WTC11 (cell line): ENCODE data around the gene ADIPOR2. TPM values are rescaled to one million over a fixed set of nuclear protein-coding genes. Genes with fewer than 3 reads are reported as not detected.

ENCODE experiments used
- ATAC-seq: fragments of 200-7000 bp; cut with Tn5 transposase; 2 replicates; pipeline ENCODE4 v1.10.0; 2021; ENCODE audit warnings: mild to moderate bottlenecking, moderate library complexity
- CTCF ChIA-PET: fragments of 300-600 bp; sonication (Branson Sonifier 250); formaldehyde crosslinking; loops from one replicate; lab custom pipeline; 2021; ENCODE audit warnings: antibody characterized with exemption; lab: Charles Lee
- POLR2A ChIA-PET: fragments of 350-600 bp; sonication (Branson Sonifier 250); formaldehyde crosslinking; loops from one replicate; lab custom pipeline; 2021; ENCODE audit warnings: antibody characterized with exemption; lab: Charles Lee
- DNase-seq: peaks from one replicate; pipeline ENCODE4 v3.0.0; 2021; ENCODE audit warnings: low spot score
- H3K27ac Mint-ChIP-seq: 2 replicates; pipeline ENCODE4 v1.8.0; 2021; ENCODE audit warnings: mixed read lengths
- H3K27me3 Mint-ChIP-seq: 2 replicates; pipeline ENCODE4 v1.8.0; 2021; ENCODE audit warnings: low read depth, mild to moderate bottlenecking, moderate library complexity, mixed read lengths
- H3K36me3 Mint-ChIP-seq: 2 replicates; pipeline ENCODE4 v1.8.0; 2021; ENCODE audit warnings: mixed read lengths
- H3K4me1 Mint-ChIP-seq: 2 replicates; pipeline ENCODE4 v1.8.0; 2022; ENCODE audit warnings: mixed read lengths
- H3K4me3 Mint-ChIP-seq: 2 replicates; pipeline ENCODE4 v1.8.0; 2021; ENCODE audit warnings: mild to moderate bottlenecking, moderate library complexity, mixed read lengths
- H3K9me3 Mint-ChIP-seq: 2 replicates; pipeline ENCODE4 v1.8.0; 2021; ENCODE audit warnings: mixed read lengths
- EMX1 ChIP-seq: fragments of 250-450 bp; sonication (Bioruptor Pico); IDR thresholded peaks from 2 replicates; pipeline ENCODE4 v1.8.0; 2021; ENCODE audit warnings: mild to moderate bottlenecking
- FOXJ3 ChIP-seq: sonication (generic); formaldehyde crosslinking; IDR thresholded peaks from 2 replicates; pipeline ENCODE4 v1.9.0; 2021; ENCODE audit warnings: missing genetic modification reagents, mild to moderate bottlenecking, borderline replicate concordance
- FOXP1 ChIP-seq: sonication (generic); formaldehyde crosslinking; IDR thresholded peaks from 2 replicates; pipeline ENCODE4 v1.8.0; 2022; ENCODE audit warnings: missing genetic modification reagents, mild to moderate bottlenecking, moderate library complexity, borderline replicate concordance
- IRF1 ChIP-seq: sonication (generic); formaldehyde crosslinking; IDR thresholded peaks from 2 replicates; pipeline ENCODE4 v1.8.0; 2023; ENCODE audit warnings: missing genetic modification reagents
- NFYB ChIP-seq: sonication (generic); formaldehyde crosslinking; conservative IDR thresholded peaks from 2 replicates; pipeline ENCODE4 v1.8.0; 2022; ENCODE audit warnings: low read depth, missing genetic modification reagents
- RELA ChIP-seq: sonication (generic); formaldehyde crosslinking; IDR thresholded peaks from 2 replicates; pipeline ENCODE4 v1.8.1; 2022; ENCODE audit warnings: missing genetic modification reagents, mild to moderate bottlenecking, borderline replicate concordance
- STAT6 ChIP-seq: sonication (generic); formaldehyde crosslinking; conservative IDR thresholded peaks from 2 replicates; pipeline ENCODE4 v1.8.1; 2023; ENCODE audit warnings: mild to moderate bottlenecking, low read depth, missing genetic modification reagents, moderate library complexity
- TEAD4 ChIP-seq: sonication (generic); formaldehyde crosslinking; IDR thresholded peaks from 2 replicates; pipeline ENCODE4 v1.8.0; 2022; ENCODE audit warnings: mild to moderate bottlenecking, missing genetic modification reagents
- ZNF423 ChIP-seq: fragments of 250-450 bp; sonication (Bioruptor Pico); IDR thresholded peaks from 2 replicates; pipeline ENCODE4 v2.1.2; 2022; ENCODE audit warnings: mild to moderate bottlenecking, moderate library complexity
- total RNA-seq: library from RNA; stranded (reverse); gene quantifications from 3 replicates; pipeline ENCODE4 v1.2.3, GENCODE V29; 2021
- TF ChIP-seq, protein P1 (sequence below): sonication (generic); formaldehyde crosslinking; IDR thresholded peaks from 2 replicates; pipeline ENCODE4 v1.8.0; 2022; ENCODE audit warnings: missing genetic modification reagents
- TF ChIP-seq, protein P2 (sequence below): sonication (generic); formaldehyde crosslinking; IDR thresholded peaks from 2 replicates; pipeline ENCODE4 v1.8.1; 2023; ENCODE audit warnings: mild to moderate bottlenecking, moderate library complexity, missing genetic modification reagents
- TF ChIP-seq, protein P3 (sequence below): fragments of 200-600 bp; IDR thresholded peaks from 2 replicates; pipeline ENCODE4 v1.8.0; 2022; ENCODE audit warnings: antibody characterized with exemption
- TF ChIP-seq, protein P4 (sequence below): sonication (generic); formaldehyde crosslinking; IDR thresholded peaks from 2 replicates; pipeline ENCODE4 v1.8.0; 2022; ENCODE audit warnings: mild to moderate bottlenecking, missing genetic modification reagents

ADIPOR2 gene
- total RNA-seq, 1 experiment from 2014 or later: 38.4 TPM

- no peaks in the 10 kb centered on the region for H3K36me3 Mint-ChIP-seq
Measured at GRCh38 chr12:1796515-1797010, 105.7 kb downstream of the ADIPOR2 start.

GRCh38 chr12:1797011-1797901, 106.4 kb downstream of the ADIPOR2 start:
- TF ChIP-seq, protein P1, sequence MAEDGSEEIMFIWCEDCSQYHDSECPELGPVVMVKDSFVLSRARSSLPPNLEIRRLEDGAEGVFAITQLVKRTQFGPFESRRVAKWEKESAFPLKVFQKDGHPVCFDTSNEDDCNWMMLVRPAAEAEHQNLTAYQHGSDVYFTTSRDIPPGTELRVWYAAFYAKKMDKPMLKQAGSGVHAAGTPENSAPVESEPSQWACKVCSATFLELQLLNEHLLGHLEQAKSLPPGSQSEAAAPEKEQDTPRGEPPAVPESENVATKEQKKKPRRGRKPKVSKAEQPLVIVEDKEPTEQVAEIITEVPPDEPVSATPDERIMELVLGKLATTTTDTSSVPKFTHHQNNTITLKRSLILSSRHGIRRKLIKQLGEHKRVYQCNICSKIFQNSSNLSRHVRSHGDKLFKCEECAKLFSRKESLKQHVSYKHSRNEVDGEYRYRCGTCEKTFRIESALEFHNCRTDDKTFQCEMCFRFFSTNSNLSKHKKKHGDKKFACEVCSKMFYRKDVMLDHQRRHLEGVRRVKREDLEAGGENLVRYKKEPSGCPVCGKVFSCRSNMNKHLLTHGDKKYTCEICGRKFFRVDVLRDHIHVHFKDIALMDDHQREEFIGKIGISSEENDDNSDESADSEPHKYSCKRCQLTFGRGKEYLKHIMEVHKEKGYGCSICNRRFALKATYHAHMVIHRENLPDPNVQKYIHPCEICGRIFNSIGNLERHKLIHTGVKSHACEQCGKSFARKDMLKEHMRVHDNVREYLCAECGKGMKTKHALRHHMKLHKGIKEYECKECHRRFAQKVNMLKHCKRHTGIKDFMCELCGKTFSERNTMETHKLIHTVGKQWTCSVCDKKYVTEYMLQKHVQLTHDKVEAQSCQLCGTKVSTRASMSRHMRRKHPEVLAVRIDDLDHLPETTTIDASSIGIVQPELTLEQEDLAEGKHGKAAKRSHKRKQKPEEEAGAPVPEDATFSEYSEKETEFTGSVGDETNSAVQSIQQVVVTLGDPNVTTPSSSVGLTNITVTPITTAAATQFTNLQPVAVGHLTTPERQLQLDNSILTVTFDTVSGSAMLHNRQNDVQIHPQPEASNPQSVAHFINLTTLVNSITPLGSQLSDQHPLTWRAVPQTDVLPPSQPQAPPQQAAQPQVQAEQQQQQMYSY (CRISPR knock-in tag): 0 out of 2 replicates have a peak, but pooled peaks have one; percentile 3
- no peak for TF ChIP-seq STAT6
- TF ChIP-seq, protein P2, sequence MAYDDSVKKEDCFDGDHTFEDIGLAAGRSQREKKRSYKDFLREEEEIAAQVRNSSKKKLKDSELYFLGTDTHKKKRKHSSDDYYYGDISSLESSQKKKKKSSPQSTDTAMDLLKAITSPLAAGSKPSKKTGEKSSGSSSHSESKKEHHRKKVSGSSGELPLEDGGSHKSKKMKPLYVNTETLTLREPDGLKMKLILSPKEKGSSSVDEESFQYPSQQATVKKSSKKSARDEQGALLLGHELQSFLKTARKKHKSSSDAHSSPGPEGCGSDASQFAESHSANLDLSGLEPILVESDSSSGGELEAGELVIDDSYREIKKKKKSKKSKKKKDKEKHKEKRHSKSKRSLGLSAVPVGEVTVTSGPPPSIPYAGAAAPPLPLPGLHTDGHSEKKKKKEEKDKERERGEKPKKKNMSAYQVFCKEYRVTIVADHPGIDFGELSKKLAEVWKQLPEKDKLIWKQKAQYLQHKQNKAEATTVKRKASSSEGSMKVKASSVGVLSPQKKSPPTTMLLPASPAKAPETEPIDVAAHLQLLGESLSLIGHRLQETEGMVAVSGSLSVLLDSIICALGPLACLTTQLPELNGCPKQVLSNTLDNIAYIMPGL (CRISPR knock-in tag): peak; percentile 76
- Mint-ChIP-seq H3K27ac (no peak overlapping the region), H3K9me3 (no peaks in the 10 kb centered on the region), H3K4me3 (peak overlapping the region; percentile 58), H3K36me3 (no peaks in the 10 kb centered on the region), H3K27me3 (no peaks in the 10 kb centered on the region; the same call in 1 of the 2 replicates), H3K4me1 (peaks cover 23% of the 10 kb centered on the region)
- DNase-seq (peak; percentile 41), ATAC-seq (0 out of 2 replicates have a peak, but pooled peaks have one; percentile 2)
- CTCF ChIA-PET: interaction anchor here (1.2 to 7.0 kb wide), 5 partner anchors 124 to 237 kb away, joined by 3 to 119 read pairs (median 7); no protein-coding TSS in a partner anchor
- POLR2A ChIA-PET: interaction anchor here (1.7 kb wide), 1 partner anchor 142 kb away, joined by 4 read pairs; no protein-coding TSS in a partner anchor

More at GRCh38 chr12:1796515-1797010, 105.7 kb downstream of the ADIPOR2 start:
- ChIA-PET POLR2A (interaction anchor here (1.7 kb wide), 1 partner anchor 143 kb away, joined by 4 read pairs; no protein-coding TSS in a partner anchor), CTCF (interaction anchor here (1.3 to 7.0 kb wide), 6 partner anchors 43 to 162 kb away, joined by 6 to 119 read pairs (median 7); no protein-coding TSS in a partner anchor)
- Mint-ChIP-seq H3K27ac (no peak overlapping the region), H3K27me3 (no peaks in the 10 kb centered on the region; the same call in 1 of the 2 replicates), H3K4me3 (peak overlapping the region; percentile 61), H3K9me3 (no peaks in the 10 kb centered on the region), H3K4me1 (peaks cover 29% of the 10 kb centered on the region)
- TF ChIP-seq ZNF423 (CRISPR knock-in tag): no peak
- TF ChIP-seq RELA (CRISPR knock-in tag): peak; percentile 5; the same call in 1 of the 2 replicates
- TF ChIP-seq NFYB: no peak
- ATAC-seq: no peak
- no peak for DNase-seq

DNA sequence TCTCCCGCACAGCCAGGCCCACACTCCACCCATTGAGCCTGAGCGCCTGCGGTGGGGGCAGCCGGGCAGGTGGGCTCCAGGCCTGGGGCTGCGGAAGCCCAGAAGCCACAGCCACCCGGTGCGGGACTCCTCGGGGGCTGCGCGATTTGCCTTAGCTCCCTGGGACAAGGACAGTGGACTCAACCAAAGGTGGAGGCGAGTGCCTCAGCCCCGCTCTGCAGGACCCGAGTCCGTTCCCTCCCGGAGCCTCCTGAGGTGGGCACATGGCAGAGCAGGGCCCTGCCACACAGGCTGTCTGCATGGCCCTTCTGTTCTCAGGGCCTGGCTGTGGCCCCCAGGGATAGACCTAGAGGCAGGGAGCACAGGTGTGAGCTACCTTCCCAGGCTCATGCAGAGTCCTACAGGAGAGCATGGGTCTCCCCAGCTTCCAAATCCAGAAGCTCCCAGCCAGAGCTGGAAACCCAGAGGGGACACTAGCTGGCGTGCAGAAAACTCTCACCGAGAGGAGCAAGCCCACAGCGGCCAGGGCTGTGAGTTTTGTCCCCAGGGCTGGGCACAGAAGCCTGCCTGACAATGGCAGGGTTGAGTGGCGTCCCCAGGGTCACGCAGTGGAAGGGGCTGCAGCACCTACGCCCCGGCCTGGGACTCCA, 107.2 kb downstream of the ADIPOR2 start:
- Mint-ChIP-seq H3K9me3 (no peaks in the 10 kb centered on the region), H3K36me3 (no peaks in the 10 kb centered on the region), H3K4me1 (peaks cover 17% of the 10 kb centered on the region), H3K27ac (no peak overlapping the region), H3K27me3 (no peaks in the 10 kb centered on the region; the same call in 1 of the 2 replicates), H3K4me3 (no peak overlapping the region)
- CTCF ChIA-PET: interaction anchor here (1.2 to 3.4 kb wide), 5 partner anchors 33 to 236 kb away, joined by 3 to 36 read pairs (median 6); no protein-coding TSS in a partner anchor
- POLR2A ChIA-PET: interaction anchor here (1.7 kb wide), 1 partner anchor 141 kb away, joined by 4 read pairs; no protein-coding TSS in a partner anchor
- ATAC-seq (no peak), DNase-seq (no peak)
- no peak for TF ChIP-seq IRF1
- TF ChIP-seq TEAD4 (CRISPR knock-in tag): no peak
- TF ChIP-seq FOXP1 (CRISPR knock-in tag): no peak
- TF ChIP-seq, protein P3, sequence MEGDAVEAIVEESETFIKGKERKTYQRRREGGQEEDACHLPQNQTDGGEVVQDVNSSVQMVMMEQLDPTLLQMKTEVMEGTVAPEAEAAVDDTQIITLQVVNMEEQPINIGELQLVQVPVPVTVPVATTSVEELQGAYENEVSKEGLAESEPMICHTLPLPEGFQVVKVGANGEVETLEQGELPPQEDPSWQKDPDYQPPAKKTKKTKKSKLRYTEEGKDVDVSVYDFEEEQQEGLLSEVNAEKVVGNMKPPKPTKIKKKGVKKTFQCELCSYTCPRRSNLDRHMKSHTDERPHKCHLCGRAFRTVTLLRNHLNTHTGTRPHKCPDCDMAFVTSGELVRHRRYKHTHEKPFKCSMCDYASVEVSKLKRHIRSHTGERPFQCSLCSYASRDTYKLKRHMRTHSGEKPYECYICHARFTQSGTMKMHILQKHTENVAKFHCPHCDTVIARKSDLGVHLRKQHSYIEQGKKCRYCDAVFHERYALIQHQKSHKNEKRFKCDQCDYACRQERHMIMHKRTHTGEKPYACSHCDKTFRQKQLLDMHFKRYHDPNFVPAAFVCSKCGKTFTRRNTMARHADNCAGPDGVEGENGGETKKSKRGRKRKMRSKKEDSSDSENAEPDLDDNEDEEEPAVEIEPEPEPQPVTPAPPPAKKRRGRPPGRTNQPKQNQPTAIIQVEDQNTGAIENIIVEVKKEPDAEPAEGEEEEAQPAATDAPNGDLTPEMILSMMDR: no peak
- TF ChIP-seq, protein P4, sequence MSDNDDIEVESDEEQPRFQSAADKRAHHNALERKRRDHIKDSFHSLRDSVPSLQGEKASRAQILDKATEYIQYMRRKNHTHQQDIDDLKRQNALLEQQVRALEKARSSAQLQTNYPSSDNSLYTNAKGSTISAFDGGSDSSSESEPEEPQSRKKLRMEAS (CRISPR knock-in tag): no peak
- TF ChIP-seq FOXJ3 (CRISPR knock-in tag): no peak
- TF ChIP-seq EMX1 (CRISPR knock-in tag): no peak
- TF ChIP-seq, protein P2 (CRISPR knock-in tag): no peak
